22Rv1 (cell line): ENCODE data around the gene RC3H2.

Source experiments
- ZFX ChIP-seq: fragments of 450-650 bp; IDR thresholded peaks from 2 replicates; pipeline ENCODE4 v1.6.1; 2017; ENCODE audit warnings: antibody characterized with exemption, borderline replicate concordance
- TF ChIP-seq, protein P1 (sequence below): fragments of 450-650 bp; IDR thresholded peaks from 2 replicates; pipeline ENCODE4 v1.5.1; 2017; ENCODE audit warnings: mild to moderate bottlenecking

- TF ChIP-seq, protein P1, sequence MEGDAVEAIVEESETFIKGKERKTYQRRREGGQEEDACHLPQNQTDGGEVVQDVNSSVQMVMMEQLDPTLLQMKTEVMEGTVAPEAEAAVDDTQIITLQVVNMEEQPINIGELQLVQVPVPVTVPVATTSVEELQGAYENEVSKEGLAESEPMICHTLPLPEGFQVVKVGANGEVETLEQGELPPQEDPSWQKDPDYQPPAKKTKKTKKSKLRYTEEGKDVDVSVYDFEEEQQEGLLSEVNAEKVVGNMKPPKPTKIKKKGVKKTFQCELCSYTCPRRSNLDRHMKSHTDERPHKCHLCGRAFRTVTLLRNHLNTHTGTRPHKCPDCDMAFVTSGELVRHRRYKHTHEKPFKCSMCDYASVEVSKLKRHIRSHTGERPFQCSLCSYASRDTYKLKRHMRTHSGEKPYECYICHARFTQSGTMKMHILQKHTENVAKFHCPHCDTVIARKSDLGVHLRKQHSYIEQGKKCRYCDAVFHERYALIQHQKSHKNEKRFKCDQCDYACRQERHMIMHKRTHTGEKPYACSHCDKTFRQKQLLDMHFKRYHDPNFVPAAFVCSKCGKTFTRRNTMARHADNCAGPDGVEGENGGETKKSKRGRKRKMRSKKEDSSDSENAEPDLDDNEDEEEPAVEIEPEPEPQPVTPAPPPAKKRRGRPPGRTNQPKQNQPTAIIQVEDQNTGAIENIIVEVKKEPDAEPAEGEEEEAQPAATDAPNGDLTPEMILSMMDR = no peak
- TF ChIP-seq ZFX = no peak
These were observed 41.8 kb downstream of the RC3H2 start for GRCh38 chr9:122863407-122863806.
